Testis (tissue), 2 donors: ENCODE data around the gene SCGB3A1.

ENCODE experiments used
- CTCF ChIP-seq, 3 experiments: fragments of 450-650 bp in 2 of 3; fragments of 200-600 bp in 1 of 3; sonication (generic) in 1 of 3; IDR thresholded peaks; one replicate each; pipeline ENCODE4 v1.5.1; 2016 to 2019; ENCODE audit warnings: antibody characterized with exemption in 3 of 3, mild to moderate bottlenecking in 2 of 3, moderate library complexity in 1 of 3
- POLR2A ChIP-seq: fragments of 450-650 bp; IDR thresholded peaks from one replicate; pipeline ENCODE4 v1.6.1; 2017; ENCODE audit warnings: antibody characterized with exemption, mild to moderate bottlenecking, moderate library complexity

- no peak for TF ChIP-seq CTCF (IDR thresholded peaks at IDR 0.05)
- no peak for TF ChIP-seq POLR2A
These were observed 1.3 kb downstream of the SCGB3A1 start for GRCh38 chr5:180589771-180590542.
